ENCODE results near the gene CC2D1A.

CC2D1A gene

GRCh38 chr19:13909430-13909829, 3.4 kb downstream of the CC2D1A start:
- no peak overlapping the region for H3K4me3 ChIP-seq (ENCODE audit: low read depth, low read length)
- no peak overlapping the region for H3K27ac ChIP-seq
- peaks cover 32% of the 10 kb centered on the region for H3K36me3 ChIP-seq
- H3K27me3 ChIP-seq (ENCODE audit: insufficient read depth, low read depth, severe bottlenecking), result no peaks in the 10 kb centered on the region
- no peak for DNase-seq
- peaks cover 5% of the 10 kb centered on the region for H3K9me3 ChIP-seq (ENCODE audit: severe bottlenecking)
- no peak for TF ChIP-seq CTCF (IDR thresholded peaks at IDR 0.05; ENCODE audit: low read depth, low read length)

- H3K4me3 ChIP-seq (ENCODE audit: low read depth, low read length), result no peak overlapping the region
- H3K27me3 ChIP-seq (ENCODE audit: insufficient read depth, low read depth, severe bottlenecking), result no peaks in the 10 kb centered on the region
- TF ChIP-seq CTCF (IDR thresholded peaks at IDR 0.05; ENCODE audit: low read depth, low read length), result no peak
- no peaks in the 10 kb centered on the region for H3K9me3 ChIP-seq (ENCODE audit: severe bottlenecking)
- no peak for DNase-seq
- H3K27ac ChIP-seq, result no peak overlapping the region
- peaks cover 57% of the 10 kb centered on the region for H3K36me3 ChIP-seq
These were observed 7.4 kb downstream of the CC2D1A start for GRCh38 chr19:13913352-13913751.

GRCh38 chr19:13914777-13915176, 8.8 kb downstream of the CC2D1A start:
- no peak overlapping the region for H3K4me3 ChIP-seq (ENCODE audit: low read depth, low read length)
- no peak for TF ChIP-seq CTCF (IDR thresholded peaks at IDR 0.05; ENCODE audit: low read depth, low read length)
- H3K27me3 ChIP-seq (ENCODE audit: insufficient read depth, low read depth, severe bottlenecking), result no peaks in the 10 kb centered on the region
- no peak for DNase-seq
- peaks cover 65% of the 10 kb centered on the region for H3K36me3 ChIP-seq
- no peak overlapping the region for H3K27ac ChIP-seq
- no peaks in the 10 kb centered on the region for H3K9me3 ChIP-seq (ENCODE audit: severe bottlenecking)

GRCh38 chr19:13917888-13918406, 11.9 kb downstream of the CC2D1A start:
- Histone ChIP-seq H3K27me3 (ENCODE audit: insufficient read depth, low read depth, severe bottlenecking) (no peaks in the 10 kb centered on the region), H3K36me3 (peaks cover 78% of the 10 kb centered on the region), H3K9me3 (ENCODE audit: severe bottlenecking) (peaks cover 5% of the 10 kb centered on the region), H3K4me3 (ENCODE audit: low read depth, low read length) (no peak overlapping the region), H3K27ac (no peak overlapping the region)
- DNase-seq, result no peak
- TF ChIP-seq CTCF (IDR thresholded peaks at IDR 0.05; ENCODE audit: low read depth, low read length), result no peak

GRCh38 chr19:13918726-13919411, 12.9 kb downstream of the CC2D1A start:
- Histone ChIP-seq H3K36me3 (peaks cover 77% of the 10 kb centered on the region), H3K9me3 (ENCODE audit: severe bottlenecking) (peaks cover 5% of the 10 kb centered on the region), H3K27ac (no peak overlapping the region), H3K27me3 (ENCODE audit: insufficient read depth, low read depth, severe bottlenecking) (no peaks in the 10 kb centered on the region), H3K4me3 (ENCODE audit: low read depth, low read length) (no peak overlapping the region)
- DNase-seq, result no peak
- no peak for TF ChIP-seq CTCF (IDR thresholded peaks at IDR 0.05; ENCODE audit: low read depth, low read length)

- H3K27ac ChIP-seq, result no peak overlapping the region
- H3K4me3 ChIP-seq (ENCODE audit: low read depth, low read length), result no peak overlapping the region
- TF ChIP-seq CTCF (IDR thresholded peaks at IDR 0.05; ENCODE audit: low read depth, low read length), result no peak
- H3K27me3 ChIP-seq (ENCODE audit: insufficient read depth, low read depth, severe bottlenecking), result no peaks in the 10 kb centered on the region
- peaks cover 77% of the 10 kb centered on the region for H3K36me3 ChIP-seq
- no peak for DNase-seq
- peaks cover 5% of the 10 kb centered on the region for H3K9me3 ChIP-seq (ENCODE audit: severe bottlenecking)
These were observed 14.5 kb downstream of the CC2D1A start for GRCh38 chr19:13920524-13920923.

All from WERI-Rb-1 (cell line).